Stimulated activated CD8-positive, alpha-beta memory T cell treated with anti-CD3 and anti-CD28 coated beads, Interleukin-12 subunit alpha, Interleukin-12 subunit beta, amount 100 ng/mL, for 4 hours (primary cell): ENCODE results near the gene ANKH.

Experiments used
- DNase-seq: peaks from one replicate; pipeline ENCODE4 v3.0.0-alpha.2; 2020; ENCODE audit warnings: low read depth

Gene ANKH

GRCh38 chr5:14713476-14714390, 157.8 kb downstream of the ANKH start:
- no peak for DNase-seq

DNA sequence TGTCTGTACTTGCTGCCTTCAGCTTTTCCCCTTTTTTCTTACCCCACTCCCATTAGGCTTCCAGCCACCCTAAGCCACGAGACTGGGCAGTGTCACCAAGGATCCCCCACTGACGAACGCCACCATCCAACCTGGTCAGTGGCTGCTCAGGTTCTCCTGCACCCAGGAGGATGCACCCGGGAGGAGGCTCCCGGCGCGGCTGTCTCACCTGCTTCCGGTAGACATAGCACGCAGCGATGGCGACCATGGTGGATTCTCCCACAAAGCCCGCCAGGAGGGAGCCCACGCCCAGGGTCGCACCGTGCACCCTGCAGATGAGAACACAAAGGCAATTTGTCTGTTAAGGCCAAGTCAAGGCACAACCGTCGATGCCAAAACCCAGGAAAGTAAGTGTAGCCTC, 158.9 kb downstream of the ANKH start:
- no peak for DNase-seq

DNA sequence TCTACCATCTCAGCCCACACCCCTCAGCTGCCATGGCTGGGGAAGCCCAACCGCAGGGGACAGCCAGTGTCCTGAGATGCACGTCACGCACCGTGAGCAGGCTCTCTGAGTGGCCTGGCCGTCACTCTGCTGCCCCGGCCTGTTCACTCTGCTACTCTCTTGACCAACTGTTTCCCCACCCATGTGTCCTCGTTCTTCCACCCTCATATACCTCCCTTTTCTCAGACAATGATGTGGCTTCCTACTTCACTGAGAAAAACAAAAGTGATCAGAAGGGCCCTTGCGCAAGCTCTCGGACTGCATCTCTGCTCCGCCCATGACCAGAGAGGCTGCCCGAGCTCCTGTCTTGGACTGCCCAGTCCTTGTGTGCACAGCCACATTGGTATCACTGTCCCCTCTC, 159.4 kb downstream of the ANKH start:
- no peak for DNase-seq

DNA sequence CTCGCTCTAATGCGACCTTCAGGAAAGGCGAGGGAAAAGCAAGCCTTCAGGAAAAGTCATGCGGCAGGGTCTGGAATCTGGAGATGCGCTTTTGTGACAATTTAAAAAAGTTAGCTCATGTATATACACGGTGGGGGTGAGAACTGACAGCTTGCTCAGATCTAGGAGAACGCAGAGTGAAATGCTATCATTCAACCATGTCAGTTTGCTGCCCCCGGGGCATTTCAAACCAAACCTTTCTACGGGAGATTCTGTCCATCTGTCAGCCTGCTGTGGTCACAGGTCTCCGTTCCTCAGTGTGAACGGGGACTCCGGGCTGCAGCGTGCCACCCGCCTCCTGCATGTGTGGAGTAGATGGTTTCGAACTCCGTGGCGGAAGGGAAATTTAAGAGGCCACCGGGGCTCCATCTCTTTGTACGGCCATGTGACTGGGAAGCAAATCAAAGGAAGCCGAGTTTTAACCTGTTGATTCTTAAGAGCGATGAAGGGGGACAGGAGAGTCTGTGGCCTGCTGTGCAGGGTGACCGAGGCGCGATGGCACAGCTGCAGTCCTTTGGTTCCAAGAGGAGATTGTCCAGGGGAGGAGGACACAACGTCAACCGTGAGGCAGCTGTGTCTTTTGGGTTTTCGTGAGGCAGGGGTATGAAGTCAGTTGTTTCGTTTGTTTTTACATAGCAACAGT, 161.1 kb downstream of the ANKH start:
- no peak for DNase-seq

DNA sequence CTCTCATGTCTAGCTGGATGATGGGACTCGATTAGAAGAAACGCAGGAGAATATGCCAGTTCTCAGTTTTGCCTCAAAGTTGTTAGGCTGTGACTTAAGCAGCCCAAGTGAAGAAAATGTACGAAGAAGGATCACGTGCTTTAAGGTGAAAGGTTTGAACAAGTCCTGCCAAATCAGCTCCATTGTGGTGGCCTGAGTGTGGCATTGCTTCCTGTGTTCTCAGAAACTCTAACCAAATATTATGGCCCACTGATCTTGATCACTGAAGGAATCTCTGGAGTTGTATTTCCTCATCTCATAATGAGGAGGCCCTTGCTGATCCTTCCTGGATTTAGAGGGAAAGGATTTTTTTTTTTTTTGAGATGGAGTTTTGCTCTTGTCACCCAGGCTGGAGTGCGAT, 163.0 kb downstream of the ANKH start:
- DNase-seq = no peak

- DNase-seq = no peak
Observed at GRCh38 chr5:14707811-14708390, 163.7 kb downstream of the ANKH start.

- DNase-seq = no peak
Observed at GRCh38 chr5:14706615-14707021, 165.0 kb downstream of the ANKH start.

DNA sequence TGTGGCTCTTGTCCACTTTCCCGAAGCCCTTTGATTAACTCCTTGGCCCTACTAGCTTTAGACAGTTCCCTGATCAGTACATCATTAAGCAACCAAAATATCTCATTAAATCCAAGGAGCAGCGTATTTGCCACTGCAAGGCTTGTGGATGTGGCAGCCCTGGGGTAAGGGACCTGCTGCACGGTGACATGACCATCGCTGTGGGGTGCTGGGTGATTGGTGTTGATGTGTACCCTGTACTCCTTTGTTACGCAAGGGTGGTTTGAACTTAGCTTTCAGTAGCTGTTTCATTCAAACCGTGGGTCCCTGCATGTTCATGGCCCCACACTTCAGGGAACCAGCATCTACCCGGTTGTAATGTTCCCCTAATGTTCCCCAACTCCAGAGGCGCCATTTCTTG, 166.0 kb downstream of the ANKH start:
- no peak for DNase-seq

DNA sequence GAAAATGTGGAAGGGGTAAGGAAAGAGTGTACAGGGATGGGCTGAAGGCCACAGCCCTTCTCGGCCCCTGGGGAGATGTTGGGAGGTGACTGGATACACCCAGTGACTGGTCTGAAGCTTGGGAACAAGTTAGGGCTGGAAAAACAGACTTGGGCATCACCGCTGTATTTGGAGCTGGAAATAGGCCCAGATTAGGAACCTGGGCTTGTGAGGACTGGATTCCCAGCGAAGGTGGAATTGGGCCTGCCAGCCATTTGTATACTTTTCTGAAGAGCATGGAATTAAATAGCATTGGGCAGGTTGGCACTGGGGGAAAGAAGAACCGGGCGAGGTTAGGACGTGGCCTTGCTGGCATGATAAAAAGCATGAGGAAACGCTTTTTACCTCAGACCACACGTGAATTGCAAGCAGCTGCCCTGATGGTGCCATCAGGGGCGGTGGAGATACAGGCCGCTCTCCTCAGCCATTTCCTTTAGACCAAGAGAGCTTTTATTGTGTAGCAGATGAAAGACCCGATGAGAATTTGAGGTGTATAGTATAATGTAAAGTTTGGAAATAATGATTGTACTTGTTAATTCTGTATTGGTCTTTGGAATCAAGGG, 169.2 kb downstream of the ANKH start:
- no peak for DNase-seq

DNA sequence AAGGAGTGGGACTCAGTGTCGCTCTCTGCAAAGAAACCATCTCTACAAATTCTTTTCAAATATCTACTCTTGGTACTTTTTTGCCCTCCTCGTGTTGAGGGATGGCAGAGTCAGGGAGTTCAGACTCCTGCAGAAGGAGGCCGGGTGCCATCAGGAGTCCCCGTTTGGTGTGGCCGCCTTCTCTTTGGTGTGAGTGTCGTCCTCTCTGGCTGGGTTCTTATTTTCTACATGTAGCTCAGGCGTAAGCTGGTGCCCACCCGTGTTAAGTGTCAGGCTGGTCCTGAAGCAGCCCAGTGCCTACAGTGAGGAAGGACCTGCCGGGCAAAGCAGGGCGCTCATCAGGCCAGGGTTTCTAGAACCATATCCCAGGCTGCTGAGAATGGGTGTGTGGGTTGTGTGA, 170.0 kb downstream of the ANKH start:
- DNase-seq = no peak

- DNase-seq = no peak
Observed at GRCh38 chr5:14700478-14701436, 170.8 kb downstream of the ANKH start.

DNA sequence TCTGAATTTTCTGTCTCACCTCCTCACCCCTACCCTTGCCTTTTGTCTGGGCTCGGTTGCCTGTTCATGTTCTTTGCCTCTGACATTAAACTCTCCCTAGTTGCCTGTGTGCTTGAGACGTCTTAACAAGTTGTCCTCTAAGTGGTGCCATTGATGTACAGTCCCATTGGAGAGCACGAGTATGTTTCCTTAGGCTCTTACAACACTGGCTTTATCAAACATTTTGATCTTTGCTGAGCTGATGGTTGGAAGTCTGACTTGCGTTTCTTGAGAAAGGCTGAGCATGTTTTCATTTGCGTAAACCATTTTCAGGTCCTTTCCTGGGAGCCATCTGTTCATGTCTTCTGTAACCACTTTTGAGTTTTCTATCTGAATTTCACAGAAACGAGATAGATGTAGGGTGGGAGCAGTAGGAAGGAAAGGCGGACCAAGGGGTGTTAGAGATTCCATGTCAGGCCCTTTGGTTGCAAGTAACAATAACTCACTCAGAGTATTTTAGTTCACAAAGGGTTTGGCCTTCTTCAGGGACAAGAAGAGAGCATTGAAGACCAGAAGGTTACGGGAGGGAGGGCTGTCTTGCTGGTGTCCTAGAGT, 171.7 kb downstream of the ANKH start:
- no peak for DNase-seq

- DNase-seq = no peak
Observed at GRCh38 chr5:14699159-14699558, 172.4 kb downstream of the ANKH start.

GRCh38 chr5:14698495-14698894, 173.1 kb downstream of the ANKH start:
- no peak for DNase-seq

DNA sequence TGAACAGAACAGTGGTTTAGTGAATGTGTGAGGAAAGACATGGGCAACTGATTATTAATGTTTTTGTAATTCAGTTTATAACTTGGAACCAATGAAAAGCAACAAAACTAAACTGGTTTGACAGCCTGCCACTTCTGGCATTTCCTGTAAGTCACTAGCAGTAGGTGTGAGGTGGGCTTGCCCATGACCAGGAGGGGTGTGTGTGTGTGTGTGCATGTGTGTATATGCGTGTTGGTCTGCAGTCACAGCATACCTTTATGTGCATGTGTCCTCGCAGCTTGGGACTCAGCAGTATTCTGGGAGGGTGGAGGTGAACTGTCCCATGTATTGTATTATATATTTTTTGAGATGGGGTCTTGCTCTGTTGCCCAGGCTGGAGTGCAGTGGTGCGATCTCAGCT, 174.7 kb downstream of the ANKH start:
- no peak for DNase-seq

- no peak for DNase-seq
Observed at GRCh38 chr5:14696057-14696456, 175.5 kb downstream of the ANKH start.

GRCh38 chr5:14695152-14695551, 176.4 kb downstream of the ANKH start:
- no peak for DNase-seq

DNA sequence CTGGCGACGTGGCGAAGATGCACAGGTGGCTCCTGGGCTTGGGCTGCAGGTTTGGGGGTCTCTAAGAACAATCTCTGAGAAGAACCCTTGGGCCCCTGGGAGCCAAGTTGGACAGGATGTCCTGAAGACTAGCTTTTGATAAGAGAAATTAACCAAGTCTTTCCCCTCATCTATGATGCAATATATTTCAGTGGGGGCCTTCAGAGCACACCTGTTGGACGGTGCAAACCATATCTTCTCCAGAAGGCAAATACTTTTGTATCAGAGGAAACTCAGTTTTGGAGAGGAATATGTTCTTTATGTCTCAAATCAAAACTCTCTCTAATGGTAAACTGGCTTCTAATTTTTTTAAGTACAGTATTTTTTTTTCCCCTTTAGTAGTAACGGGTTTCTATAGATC, 178.5 kb downstream of the ANKH start:
- DNase-seq = no peak

DNA sequence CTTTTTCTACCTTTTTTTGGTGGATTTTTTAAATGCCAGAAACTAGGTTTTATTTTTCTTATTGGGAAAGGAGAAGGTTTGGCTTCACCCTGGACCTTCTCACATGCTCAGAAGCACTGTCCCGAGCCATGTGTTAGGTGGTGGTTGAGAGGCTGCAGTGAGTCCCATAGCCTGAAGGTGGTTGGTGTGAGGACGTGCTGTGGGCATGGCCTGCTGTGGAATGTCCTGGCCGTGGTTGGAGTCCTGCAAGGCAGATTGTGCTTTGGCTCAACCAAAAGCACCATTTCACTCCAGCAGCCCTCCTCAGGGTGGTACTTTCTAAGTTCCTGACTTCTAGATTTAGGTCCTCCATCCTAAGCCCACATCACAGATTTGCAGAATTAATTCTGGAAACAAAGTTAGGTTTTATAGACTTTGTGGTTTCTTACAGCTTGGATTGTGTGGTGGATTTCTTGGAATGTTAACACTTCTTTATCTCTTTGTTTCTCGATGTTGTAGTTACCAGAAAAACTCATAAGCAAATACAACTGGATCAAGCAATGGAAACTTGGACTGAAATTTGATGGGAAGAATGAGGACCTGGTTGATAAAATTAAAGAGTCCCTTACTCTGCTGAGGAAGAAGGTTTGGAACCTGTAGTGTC, 184.4 kb downstream of the ANKH start:
- no peak for DNase-seq

- DNase-seq = no peak
Observed at GRCh38 chr5:14686517-14686916, 185.1 kb downstream of the ANKH start.

- no peak for DNase-seq
Observed at GRCh38 chr5:14685757-14686156, 185.8 kb downstream of the ANKH start.
